Fibroblast of upper back skin (primary cell): ENCODE measurements around the gene TM7SF2.

Experiments used
- DNase-seq: peaks from one replicate; pipeline ENCODE4 v3.0.0-alpha.2; 2013

Gene TM7SF2

GRCh38 chr11:65095427-65095826 lies 16.2 kb upstream of the TM7SF2 start:
- DNase-seq, result no peak

GRCh38 chr11:65095974-65096806 lies 15.5 kb upstream of the TM7SF2 start, which contains the start of gene VPS51:
Gene VPS51, plus strand, starts transcription at chr11:65096214. Its CDS starts 37 bp downstream, at chr11:65096251.
- DNase-seq, result peak; percentile 89

- no peak for DNase-seq
Measured at GRCh38 chr11:65096926-65097325, 14.7 kb upstream of the TM7SF2 start.

- no peak for DNase-seq
Measured at GRCh38 chr11:65100674-65101350, 10.9 kb upstream of the TM7SF2 start.

DNA sequence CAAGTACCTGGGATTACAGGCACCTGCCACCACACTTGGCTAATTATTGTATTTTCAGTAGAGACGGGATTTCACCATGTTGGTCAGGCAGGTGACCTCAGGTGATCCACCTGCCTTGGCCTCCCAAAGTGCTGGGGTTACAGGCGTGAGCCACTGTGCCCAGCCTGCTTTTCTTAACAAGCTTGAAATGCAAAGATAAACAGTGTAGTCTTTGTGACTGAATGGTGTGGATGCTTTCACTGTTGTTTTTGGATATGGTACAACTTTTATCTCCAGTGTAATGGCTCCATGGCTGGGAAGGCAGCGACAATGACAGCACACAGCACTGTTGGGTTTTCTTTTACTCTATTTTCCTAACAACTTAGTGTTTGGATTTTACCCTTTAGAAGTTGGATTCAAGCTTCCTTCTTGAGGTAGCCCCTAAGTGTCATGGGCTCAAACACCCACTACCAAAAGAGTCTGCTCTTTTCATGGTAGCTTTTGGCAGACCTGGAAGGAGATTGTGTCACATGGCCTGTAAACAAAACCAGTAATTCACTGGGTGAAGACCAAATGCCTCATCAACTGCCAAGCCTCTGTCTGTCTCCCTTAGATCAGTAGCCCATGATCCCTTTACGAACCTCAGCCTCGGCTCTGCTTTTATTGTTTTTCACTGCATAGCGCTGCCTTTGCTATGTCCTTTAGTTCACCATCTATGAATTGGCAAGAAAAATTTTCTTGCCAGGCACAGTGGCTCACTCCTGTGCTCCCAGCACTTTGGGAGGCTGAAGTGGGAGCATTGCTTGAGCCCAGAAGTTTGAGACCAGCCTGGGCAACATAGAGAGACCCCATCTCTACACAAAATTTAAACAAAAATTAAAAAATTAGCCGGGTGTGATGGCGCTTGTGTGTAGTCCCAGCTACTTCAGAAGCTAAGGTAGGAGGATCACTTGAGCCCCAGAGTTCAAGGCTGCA lies 9.3 kb upstream of the TM7SF2 start:
- DNase-seq, result no peak

GRCh38 chr11:65103476-65103875 lies 8.2 kb upstream of the TM7SF2 start:
- no peak for DNase-seq

DNA sequence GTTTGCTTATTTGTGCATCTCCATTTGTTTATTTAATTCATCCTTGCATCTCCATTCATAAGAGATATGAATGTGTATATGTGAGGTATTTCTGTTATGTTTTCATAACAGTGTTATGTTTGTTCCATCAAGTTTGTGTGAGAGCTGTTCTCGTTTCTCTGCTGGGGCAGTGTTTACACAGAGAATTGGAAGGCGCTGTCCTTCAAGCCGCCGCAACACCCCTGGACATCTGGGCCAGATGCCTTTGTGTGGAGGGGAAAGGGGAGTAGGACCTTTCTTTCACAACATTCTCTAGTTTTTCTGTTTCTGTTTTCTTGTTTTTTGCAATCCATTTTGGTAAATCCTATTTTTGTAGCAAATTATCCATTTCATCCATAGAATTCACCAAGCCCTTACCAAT lies 7.0 kb upstream of the TM7SF2 start:
- DNase-seq, result no peak

GRCh38 chr11:65107078-65107477 lies 4.6 kb upstream of the TM7SF2 start:
- no peak for DNase-seq

GRCh38 chr11:65107751-65108468 lies 3.8 kb upstream of the TM7SF2 start:
- no peak for DNase-seq

DNA sequence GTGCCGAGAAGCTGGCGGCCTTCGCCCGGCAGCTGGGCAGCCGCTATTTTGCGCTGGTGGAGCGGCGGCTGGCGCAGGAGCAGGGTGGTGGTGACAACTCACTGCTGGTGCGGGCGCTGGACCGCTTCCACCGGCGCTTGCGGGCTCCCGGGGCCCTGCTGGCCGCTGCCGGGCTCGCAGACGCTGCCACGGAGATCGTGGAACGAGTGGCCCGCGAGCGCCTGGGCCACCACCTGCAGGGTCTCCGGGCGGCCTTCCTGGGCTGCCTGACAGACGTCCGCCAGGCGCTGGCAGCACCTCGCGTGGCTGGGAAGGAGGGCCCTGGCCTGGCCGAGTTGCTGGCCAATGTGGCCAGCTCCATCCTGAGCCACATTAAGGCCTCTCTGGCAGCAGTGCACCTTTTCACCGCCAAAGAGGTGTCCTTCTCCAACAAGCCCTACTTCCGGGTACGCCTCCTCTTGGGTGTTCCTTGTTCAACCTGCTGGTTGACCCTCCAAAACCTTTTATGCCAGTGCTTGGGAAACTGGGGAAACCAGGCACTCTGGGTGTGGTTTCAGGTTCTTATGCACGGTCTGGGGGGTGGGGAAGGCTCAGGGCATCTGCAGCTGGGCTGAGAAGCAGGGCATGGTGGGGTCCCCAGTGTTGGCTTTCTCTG lies 3.1 kb upstream of the TM7SF2 start:
- DNase-seq, result no peak

GRCh38 chr11:65109231-65110198 lies 2.2 kb upstream of the TM7SF2 start:
- no peak for DNase-seq

- peak; percentile 69 for DNase-seq
Measured at GRCh38 chr11:65110354-65110861, 1.3 kb upstream of the TM7SF2 start.

- no peak for DNase-seq
Measured at GRCh38 chr11:65111159-65111743, 421 bp upstream of the TM7SF2 start.

GRCh38 chr11:65112546-65113360 lies 1.1 kb downstream of the TM7SF2 start:
- DNase-seq, result peak; percentile 11

DNA sequence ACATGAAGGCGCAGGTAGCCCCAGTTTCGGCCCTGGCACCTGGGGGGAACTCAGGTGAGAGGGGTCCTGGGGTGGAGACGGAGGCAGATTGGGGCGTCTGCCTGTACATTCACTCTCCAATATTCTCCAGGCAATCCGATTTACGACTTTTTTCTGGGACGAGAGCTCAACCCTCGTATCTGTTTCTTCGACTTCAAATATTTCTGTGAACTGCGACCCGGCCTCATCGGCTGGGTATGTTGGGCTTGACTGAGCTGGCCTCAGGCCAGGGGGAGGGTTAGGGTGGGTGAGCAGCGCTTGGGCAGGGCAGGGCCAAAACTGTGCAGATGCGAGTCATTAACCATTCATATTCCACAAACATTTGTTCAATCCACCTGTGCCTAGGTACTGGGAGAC lies 1.7 kb downstream of the TM7SF2 start:
- no peak for DNase-seq

DNA sequence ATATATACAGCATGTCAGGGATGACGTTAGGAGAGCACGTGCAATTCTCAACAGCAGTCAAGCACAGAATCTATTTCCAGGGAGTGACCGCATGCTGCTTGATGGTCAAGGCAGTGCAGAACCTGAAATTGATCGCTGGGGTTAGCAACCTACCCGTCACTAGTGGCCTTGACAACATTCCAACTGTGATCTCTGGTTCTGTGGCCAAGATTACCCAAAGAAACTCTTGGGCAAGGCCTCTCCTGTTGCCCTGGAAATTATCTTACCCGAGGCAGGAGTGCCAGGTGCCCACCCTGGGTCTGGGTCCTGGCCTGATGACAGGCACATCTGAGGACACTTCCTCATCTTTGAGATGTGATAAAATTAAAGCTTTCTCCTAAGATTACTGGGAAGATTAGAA lies 2.2 kb downstream of the TM7SF2 start:
- DNase-seq, result no peak

- DNase-seq, result no peak
Measured at GRCh38 chr11:65114538-65115171, 3.0 kb downstream of the TM7SF2 start.

GRCh38 chr11:65115361-65116082 lies 3.9 kb downstream of the TM7SF2 start:
- DNase-seq, result no peak
